ELR (cell line): ENCODE measurements around the gene CACNA2D1.

Source experiments
- DNase-seq: peaks from one replicate; pipeline ENCODE4 v3.0.0-alpha.2; 2015; ENCODE audit warnings: low read depth

Gene CACNA2D1

GRCh38 chr7:82443547-82444219 is at the start of gene CACNA2D1:
Gene CACNA2D1, minus strand, starts transcription at chr7:82443777.
- DNase-seq: peak; percentile 84

- DNase-seq: peak; percentile 55
Measured at GRCh38 chr7:82481499-82482097, 38.0 kb upstream of the CACNA2D1 start.

- no peak for DNase-seq
Measured at GRCh38 chr7:82477733-82478515, 34.3 kb upstream of the CACNA2D1 start.

- no peak for DNase-seq
Measured at GRCh38 chr7:82472966-82473365, 29.4 kb upstream of the CACNA2D1 start.

- DNase-seq: no peak
Measured at GRCh38 chr7:82471351-82472020, 27.9 kb upstream of the CACNA2D1 start.

- DNase-seq: no peak
Measured at GRCh38 chr7:82469207-82469606, 25.6 kb upstream of the CACNA2D1 start.

GRCh38 chr7:82468435-82468834 is 24.9 kb upstream of the CACNA2D1 start:
- no peak for DNase-seq

- no peak for DNase-seq
Measured at GRCh38 chr7:82467020-82467419, 23.4 kb upstream of the CACNA2D1 start.

GRCh38 chr7:82464372-82464771 is 20.8 kb upstream of the CACNA2D1 start:
- DNase-seq: no peak

GRCh38 chr7:82455295-82455694 is 11.7 kb upstream of the CACNA2D1 start:
- DNase-seq: no peak

GRCh38 chr7:82450759-82451158 is 7.2 kb upstream of the CACNA2D1 start:
- DNase-seq: no peak

- DNase-seq: no peak
Measured at GRCh38 chr7:82449910-82450309, 6.3 kb upstream of the CACNA2D1 start.

- DNase-seq: no peak
Measured at GRCh38 chr7:82446897-82447296, 3.3 kb upstream of the CACNA2D1 start.

GRCh38 chr7:82445271-82445670 is 1.7 kb upstream of the CACNA2D1 start:
- no peak for DNase-seq

GRCh38 chr7:82444220-82444909 is 788 bp upstream of the CACNA2D1 start:
- DNase-seq: no peak

- peak; percentile 52 for DNase-seq
Measured at GRCh38 chr7:82443036-82443546, 486 bp downstream of the CACNA2D1 start.

- DNase-seq: peak; percentile 42
Measured at GRCh38 chr7:82442492-82443035, 1.0 kb downstream of the CACNA2D1 start.

- DNase-seq: peak; percentile 52
Measured at GRCh38 chr7:82441669-82442478, 1.7 kb downstream of the CACNA2D1 start.

GRCh38 chr7:82438521-82438920 is 5.1 kb downstream of the CACNA2D1 start:
- DNase-seq: no peak

GRCh38 chr7:82435769-82436168 is 7.8 kb downstream of the CACNA2D1 start:
- no peak for DNase-seq
